ENCODE measurements around the gene GRIK1. TPM values are rescaled to one million over a fixed set of nuclear protein-coding genes. Genes with fewer than 3 reads are reported as not detected.

GRIK1 gene
- total RNA-seq, 1 experiment from 2014 or later = not detected

DNA sequence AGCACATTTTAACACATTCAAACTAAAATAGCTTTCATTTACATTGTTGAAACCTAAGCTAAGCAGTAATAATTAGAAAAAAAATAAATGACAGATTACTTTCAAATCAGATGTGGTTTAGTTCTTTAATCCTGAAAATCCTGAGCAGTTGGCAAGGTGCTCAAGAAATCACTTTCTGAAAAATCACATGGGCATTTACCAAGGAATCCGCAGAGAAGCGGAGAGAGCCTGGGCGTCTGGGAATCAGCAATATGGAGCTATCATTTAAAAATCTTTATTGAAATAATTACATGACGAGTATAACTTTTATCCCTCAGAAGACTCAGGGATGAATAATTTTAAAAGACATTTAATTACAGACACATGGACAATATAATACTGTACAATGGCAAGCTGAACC, 30.2 kb downstream of the GRIK1 start:
- no peak for DNase-seq (ENCODE audit: low read depth)

DNA sequence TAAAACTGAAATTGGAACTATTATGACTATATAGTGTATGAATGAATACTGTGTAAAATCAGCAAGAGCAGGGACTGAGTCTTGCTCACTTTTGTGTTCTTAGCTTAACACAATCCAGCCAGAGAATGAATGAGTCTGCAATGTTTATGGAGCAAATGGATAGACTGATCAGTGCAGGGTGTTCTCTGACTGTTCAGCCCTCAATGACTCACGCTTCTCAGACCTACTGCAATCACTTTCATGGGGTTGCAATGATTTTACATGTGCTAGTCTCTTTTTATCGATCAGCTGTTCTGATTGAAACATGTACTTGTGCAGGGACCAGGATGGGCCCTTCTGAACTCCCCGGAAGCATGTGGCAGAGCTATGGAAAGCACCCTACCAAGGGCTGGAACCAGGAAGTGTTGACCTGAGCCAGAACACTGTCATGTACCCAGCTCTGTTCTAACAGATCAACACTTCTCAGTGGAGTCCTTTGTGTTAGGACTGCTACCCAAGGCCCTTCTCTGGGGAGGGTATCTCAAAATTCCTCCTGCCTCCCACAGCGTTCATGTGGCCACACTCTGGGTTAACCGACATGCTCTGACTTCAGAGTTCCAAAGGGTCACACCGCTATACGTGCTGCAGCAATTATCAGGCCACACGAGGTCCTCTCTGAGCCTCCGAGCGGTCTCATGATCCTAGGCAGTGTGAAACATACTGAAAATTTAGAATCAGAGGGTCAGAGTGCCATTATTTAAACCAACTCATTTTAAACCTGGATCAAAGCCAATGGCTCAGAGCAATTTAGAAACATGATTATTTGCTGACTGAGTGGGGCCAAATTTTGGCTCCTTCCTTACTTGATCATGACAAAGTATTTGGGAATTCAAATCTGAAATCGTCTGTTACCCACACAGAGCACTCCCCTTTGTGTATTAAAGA, 35.2 kb downstream of the GRIK1 start:
- peak; percentile 13 for DNase-seq (ENCODE audit: low read depth)

DNA sequence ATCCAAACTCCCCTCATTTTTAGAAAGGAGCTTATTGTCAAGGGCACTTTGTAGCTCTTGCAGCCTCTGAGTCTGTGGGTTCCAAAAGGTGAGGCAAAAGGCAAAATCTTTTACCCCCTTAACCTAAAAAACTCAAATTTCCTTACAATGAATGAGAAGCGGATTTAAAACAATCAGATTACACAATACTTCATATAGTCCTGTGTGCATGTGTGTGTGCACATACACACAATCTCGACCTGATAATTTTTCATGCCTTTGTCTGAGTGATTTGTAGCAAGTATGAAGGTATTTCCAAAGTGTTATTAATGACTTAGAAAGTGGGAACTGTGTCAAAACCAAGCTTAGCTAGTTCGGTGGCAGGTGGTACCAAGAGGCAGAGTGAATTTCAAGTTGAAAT, 42.9 kb downstream of the GRIK1 start:
- DNase-seq (ENCODE audit: low read depth) = no peak

DNA sequence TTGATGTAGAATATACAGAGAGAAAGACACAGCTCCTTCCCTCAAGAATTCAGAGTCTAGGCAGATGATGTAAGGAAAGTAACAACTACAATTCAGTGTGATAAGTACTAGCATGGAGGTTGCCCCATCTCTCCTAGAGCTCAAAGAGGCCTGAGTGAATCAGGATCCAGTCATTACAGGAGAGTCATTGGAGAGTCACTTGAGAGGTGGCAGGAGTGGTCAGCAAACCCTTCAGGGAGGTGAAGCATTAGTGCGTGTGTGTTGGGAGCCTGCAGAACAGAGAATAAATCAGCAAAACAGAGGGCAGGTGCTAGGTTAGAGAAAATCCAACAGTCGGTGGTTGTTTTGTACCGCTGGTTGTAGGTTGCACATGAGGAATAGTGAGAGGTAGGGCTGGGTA, 46.1 kb downstream of the GRIK1 start:
- no peak for DNase-seq (ENCODE audit: low read depth)

DNA sequence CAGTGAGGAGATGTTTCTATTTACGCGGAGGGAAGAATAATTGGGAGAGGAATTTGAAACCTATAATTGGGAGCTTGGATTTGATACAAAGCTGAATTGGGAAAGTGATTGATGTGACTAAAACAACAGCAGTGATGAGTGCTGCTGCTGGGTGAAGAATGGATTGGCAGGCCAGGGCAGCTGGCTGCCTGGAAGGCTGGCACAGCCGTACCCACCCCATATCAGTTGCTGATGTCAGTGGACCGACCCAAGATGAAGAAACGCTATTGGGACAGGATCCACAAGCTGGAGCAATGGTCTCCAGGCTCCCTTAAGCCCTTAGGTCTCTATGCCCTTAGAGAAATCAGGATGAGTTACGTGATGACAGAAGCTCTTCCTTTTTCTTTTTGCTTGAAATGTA, 47.4 kb downstream of the GRIK1 start:
- DNase-seq (ENCODE audit: low read depth) = no peak

DNA sequence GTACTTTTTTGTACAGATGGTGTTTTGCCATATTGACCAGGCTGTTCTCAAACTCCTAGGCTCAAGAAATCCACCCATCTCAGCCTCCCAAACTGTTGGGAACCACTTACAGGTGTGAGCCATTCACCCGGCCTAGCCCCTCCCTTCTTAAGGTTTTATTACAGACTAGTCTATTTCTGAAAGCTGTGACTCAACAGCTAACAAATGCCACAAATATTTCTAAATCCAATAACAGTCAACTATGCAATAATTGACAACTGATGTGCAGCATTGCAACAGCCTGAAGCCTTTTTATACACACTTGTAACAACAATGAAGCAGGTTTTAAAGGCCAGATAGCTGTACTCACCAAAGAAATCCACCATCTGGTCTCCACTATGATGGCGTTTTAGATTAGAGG, 51.4 kb downstream of the GRIK1 start:
- no peak for DNase-seq (ENCODE audit: low read depth)

DNA sequence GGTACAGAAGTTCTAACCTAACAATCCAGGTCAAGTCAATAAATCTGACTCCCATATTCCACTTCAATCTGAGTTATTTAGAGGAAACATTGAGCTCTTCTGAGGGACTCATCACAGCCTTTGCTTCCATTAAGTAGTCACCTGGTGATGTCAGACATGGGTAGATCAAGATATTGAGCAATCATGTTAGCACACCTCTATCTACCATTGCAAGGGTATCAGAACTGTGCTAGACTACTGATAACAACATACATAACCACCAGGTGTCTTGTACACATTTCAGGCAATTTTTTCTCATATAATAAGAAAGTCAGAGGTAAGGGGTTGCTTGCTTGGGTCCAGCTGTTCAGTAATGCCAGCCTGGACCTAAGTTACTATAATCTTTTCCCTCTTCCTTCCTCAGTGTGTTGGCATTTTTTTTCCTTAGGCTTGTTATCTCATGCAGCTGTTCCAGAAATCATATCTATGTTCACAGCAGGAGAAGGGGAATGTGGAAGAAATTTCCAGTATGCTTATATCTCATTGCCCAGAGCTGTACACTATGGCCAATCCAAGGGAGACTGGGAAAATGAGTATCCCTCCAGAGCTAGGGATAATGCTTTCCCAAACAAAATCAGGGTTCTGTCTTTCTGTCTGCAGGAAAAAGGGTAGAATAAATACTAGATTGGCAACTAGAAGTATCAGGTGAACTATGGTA, 52.3 kb downstream of the GRIK1 start:
- no peak for DNase-seq (ENCODE audit: low read depth)

DNA sequence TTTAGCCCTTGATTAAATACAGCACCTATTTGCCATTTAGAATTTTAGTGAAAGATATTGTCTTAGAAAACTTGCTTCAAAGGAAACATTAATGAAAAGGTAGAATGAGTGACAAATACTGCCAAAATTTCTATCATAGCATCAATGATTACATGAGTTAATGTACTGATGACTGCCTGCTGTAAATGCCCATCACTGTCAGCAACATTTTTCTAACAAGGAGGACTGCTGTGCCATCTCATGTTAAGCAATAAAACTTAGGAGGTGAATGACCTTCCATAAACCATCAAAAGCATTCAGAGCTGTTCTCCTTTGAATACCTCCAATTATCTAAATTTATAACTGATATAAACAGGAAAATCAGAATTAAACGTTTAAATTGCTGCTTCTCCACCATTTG, 54.3 kb downstream of the GRIK1 start:
- no peak for DNase-seq (ENCODE audit: low read depth)

DNA sequence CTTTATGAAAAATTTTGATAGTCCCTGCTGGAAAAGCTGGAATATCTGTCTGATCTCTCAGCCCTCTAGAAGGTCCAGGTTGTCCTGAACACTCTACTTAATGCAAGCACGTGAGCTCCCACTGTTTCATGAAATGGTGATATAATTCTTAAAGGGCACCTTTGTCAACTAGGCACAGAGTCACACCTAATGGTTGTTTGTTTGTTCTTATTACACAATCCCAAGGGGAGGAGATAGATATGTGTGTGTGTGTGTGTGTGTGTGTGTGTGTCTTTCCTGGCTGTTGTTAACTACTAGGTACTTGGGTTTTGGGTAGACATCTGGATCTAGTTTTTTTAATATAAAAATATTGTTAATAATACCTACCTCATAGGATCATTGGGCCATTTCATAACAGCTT, 63.9 kb downstream of the GRIK1 start:
- no peak for DNase-seq (ENCODE audit: low read depth)

DNA sequence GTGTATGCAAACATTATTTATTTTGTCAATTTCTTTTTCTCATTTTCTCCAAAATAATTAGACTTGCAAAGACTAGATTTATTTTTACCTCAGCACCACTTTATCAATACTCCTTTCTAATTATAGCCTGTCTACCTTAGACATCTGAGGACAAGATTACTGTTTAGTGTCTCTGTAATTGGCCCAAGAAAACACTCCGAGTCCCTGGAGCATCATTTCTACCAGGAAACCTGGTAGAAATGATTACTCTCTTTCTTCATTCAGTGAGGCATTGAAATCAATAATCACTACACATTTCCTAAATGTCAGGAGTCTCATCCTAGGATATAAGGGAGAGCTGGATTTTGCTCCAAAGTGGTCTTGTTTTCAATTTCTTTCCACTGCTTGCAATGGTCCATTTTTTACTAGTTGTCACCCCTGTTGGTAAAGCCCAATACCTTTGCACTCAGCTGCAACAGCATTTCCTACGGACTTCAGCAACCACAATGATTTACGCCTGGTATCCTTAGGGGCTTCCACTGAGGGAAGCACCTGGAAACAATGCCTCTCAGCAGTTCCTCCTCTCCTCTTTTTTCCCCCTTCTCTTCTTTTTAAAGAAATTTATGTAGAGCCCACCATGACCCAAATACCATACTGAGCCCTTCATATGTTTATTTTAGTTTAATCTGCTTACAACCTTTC, 64.6 kb downstream of the GRIK1 start:
- DNase-seq (ENCODE audit: low read depth) = no peak

DNA sequence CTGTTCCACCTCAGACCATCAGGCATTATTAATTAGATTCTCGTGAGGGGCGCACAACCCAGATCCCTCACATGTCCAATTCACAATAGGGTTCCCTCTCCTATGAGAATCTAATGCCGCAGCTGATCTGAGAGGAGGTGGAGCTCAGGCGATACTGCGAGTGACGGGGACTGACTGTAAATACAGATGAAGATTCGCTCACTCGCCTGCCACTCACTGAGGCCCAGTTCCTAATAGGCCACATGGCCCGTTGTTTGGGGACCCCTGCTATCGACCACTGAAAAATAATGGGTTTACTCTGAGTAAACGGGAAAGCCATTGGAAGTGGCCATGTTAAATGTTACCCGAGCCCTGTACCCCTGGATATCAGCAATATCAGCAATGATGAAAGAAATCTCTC, 65.9 kb downstream of the GRIK1 start:
- DNase-seq (ENCODE audit: low read depth) = no peak

DNA sequence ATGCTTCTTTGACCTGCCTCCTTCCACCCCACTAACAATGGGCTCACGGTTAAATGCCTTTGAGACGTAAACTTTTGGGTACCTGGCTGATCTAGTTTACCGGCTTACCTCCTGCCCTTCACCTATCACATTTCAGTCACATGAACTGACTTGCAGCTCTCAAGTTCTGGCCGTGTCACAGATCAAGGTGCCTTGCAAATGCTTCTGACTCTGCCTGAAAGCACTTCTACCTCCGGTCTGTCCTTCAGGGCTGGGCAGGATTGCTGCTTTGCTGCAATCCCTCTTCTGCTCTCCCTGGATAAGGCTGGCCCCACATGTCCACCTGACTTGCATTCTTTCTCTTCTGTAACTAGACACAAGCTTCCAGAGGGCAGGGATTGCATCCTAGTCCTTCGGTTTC, 69.0 kb downstream of the GRIK1 start:
- DNase-seq (ENCODE audit: low read depth) = no peak

DNA sequence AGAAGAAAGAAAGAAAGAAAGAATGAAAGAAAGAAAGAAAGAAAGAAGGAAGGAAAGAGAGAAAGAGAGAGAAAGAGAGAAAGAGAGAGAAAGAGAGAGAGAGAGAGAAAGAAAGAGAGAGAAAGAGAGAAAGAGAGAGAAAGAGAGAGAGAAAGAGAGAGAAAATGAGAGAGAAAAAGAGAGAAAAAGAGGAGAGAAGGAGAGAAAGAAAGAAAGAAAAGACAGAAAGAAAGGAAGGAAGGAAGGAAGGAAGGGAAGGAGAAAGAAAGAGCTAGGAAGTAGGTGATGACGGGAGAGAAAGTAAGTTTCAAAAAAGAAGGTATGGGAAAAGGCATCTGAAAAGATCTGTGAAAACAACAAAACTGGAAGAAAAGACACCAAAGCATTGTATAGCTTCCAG, 72.0 kb downstream of the GRIK1 start:
- DNase-seq (ENCODE audit: low read depth) = no peak

DNA sequence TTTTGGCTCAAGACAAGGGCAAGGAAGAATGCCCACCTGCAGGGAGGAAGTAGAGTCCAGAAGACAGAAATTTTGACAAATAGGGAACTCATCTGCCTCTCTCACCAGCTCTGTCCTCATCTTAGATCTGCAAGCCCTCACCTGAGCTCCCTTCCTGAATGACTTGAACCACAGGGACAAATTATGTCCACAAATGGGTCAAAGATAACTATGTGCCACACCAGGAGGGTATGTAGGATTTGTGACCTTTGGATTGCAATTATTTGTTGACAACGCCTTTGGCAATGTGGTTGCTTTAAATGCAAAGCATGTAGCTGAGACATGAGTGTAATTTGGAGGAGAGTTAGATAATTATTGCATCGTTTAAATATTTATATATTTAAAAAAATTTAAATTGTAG, 79.5 kb downstream of the GRIK1 start:
- DNase-seq (ENCODE audit: low read depth) = no peak

DNA sequence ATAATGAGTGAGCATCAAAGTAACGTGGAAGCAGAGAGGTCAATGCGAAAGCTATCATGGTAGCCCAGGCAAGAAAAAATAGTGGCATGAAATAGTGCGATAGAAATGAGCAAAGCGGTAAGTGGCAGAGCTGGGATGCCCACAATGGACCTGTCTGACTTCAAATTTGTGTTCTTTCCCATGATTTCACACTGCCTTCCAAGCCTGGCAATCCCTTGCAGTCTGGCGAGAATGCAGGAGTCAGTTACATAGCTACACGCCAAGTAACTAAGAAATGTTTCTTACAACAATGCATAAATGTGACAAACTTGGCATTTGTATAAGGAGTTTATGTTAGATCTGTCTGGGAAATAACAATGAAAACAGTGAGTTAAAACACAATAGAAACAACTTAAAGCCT, 82.6 kb downstream of the GRIK1 start:
- no peak for DNase-seq (ENCODE audit: low read depth)

DNA sequence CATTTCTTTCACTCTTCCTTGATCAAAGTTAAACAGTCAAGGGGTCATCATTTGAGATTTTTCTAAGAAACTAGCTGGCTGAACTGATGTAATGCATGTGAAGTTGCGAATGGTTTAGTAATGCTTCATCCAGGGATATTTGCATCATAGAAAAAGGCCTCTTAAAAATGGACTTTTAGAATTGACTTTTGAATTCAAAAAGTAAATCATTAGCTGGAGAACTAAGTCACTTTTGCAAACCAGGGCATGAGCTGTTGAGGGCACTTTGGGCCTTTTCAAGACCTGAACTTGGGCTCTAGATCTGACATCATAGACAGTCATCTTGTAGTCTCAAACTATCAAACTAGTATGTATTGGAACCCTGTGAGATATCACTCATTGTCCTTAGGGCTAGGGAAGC, 85.0 kb downstream of the GRIK1 start:
- no peak for DNase-seq (ENCODE audit: low read depth)

DNA sequence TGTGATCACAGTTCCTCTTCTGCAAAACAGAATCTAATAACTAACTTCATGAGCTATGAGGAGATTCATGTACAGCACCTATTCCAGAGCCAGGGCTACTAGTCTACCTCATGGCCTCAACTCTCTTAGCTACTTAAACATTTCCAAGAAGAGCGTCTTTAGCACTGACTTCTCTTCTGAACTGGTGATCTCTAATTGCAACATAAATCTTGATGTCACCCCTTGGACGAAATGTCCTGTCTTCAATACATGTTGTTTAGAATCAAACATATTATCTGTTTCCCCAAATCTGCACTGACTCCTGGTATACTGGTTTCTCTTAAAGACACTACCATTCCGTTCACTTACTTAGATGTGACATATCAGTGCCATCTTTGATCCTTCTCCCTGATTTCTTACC, 88.2 kb downstream of the GRIK1 start:
- DNase-seq (ENCODE audit: low read depth) = no peak

DNA sequence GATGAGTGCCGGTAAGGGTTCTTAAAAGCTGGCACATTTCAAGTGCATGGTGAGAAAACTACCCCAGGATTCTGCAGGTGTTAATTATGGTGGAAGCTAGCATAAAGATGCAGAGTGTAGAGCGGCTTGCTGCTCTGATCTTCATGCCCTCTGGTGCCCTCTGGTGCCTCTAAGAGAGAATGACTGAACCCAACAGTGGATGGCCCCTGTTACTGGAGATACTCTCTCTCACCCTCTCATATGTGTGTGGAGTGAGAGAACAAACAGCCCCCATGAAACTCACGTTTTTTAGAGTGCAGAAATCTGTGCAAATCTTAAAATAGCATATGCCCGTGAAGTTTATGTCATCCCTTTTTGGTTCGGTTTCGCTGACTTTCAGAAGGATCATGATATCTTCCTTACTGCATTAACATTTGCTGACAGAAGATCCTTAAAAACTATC, 90.0 kb downstream of the GRIK1 start:
- peak; percentile 49 for DNase-seq (ENCODE audit: low read depth)

DNA sequence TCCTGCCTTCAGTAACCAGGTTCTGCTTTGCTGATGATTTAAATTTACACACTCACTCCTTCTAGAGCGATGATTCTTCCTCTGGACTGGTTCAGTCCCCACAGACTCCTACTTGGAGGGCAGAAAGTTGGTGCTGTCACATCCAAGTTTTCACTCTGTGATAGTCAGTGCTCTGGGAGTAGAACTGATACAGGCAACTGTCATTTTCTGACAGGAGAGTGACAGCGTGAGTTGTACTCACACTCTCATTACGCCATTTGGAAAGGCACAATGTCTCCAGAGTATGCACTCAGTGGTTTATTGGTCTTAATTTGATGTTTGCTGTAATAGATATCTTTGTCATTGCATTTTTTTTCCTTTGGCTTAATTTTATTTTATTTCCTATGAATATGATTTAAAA, 96.0 kb downstream of the GRIK1 start:
- no peak for DNase-seq (ENCODE audit: low read depth)

DNA sequence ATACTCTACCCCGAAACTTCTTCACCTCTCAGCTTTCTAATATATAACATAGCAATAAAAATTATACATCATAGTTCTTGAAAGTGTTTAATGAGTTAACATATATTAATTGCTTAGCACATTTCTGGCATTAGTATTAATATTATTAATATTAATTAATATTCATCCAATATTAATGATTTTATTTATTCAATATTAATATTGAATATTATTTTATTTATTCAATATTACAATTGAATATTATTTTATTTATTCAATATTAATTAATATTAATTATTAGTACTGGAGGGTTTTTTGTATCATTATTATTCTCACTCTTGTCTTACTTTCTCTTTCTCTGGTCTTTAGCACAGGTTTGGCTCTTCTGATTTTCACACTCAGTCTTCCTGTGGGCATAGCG, 105.2 kb downstream of the GRIK1 start:
- no peak for DNase-seq (ENCODE audit: low read depth)

DNA sequence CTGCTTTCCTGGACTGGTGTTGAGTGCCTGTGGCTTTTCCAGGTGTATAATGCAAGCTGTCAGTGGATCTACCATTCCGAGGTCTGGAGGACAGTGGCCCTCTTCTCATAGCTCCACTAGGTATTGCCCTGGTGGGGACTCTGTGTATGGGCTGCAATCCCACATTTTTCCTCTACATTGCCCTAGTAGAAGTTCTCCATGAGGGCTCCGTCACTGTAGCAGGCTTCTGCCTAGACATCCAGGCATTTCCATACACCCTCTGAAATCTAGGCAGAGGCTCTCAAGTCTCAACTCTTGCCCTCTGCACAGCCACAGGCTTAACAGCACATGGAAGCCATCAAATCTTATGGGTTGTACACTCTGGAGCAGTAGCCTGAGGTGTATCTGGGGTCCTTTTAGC, 107.6 kb downstream of the GRIK1 start:
- DNase-seq (ENCODE audit: low read depth) = no peak

DNA sequence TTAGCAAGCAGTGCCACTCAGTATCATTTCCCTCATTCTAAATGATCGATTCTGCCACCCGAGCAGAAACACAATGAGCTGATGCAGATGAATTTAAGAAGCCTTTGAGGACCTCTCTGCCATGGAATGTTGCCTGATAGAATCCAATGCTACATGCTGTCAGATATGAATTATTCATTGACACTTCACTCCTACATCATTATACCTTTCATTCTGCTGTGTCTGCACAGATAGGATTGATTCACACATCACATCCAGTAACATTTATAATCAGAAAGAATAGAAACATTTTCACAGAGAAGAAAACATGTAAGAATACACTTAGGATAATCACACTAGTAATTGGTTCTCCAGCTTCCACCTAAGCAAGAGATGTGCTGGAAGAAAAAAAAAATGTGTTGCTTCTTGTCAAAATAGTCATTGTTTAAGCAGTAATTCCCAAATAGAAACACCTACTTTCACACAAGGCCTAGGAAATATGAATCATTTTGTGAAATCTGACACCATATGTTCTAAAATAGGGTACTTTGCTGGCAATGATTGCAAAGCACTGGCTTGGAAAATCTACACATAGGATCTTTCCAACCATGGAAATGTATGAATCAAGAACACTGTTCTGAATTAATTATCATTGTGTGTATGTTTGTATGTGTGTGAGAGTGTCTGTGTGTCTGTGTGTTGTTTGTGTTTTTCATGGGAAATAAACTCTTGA, 110.1 kb downstream of the GRIK1 start:
- DNase-seq (ENCODE audit: low read depth) = peak; percentile 34

Measured in LHCN-M2 (cell line).